A549 (cell line): Measurements from ENCODE around the gene CD82. TPM values are rescaled to one million over a fixed set of nuclear protein-coding genes. Genes with fewer than 3 reads are reported as not detected.

Experiments
- ATAC-seq, 2 experiments: fragments of 200-7000 bp in 1 of 2; fragments of >200 bp in 1 of 2; cut with Nextera tagmentation in 1 of 2; cut with Tn5 transposase in 1 of 2; 3 replicates each; pipeline versions ENCODE4 v1.8.0 to v1.9.1; 2018 to 2020; ENCODE audit warnings: mild to moderate bottlenecking in 1 of 2, moderate library complexity in 1 of 2
- CTCF ChIA-PET: fragments of 300-600 bp; sonication (Branson Sonifier 250); formaldehyde crosslinking; extraction: SDS; loops from one replicate; lab custom pipeline; 2021; ENCODE audit warnings: antibody characterized with exemption, inconsistent platforms; lab: Yijun Ruan, JAX
- POLR2A ChIA-PET: fragments of 350-600 bp; formaldehyde crosslinking; extraction: SDS; loops from one replicate; lab custom pipeline; 2021; ENCODE audit warnings: antibody characterized with exemption, inconsistent platforms; lab: Yijun Ruan, JAX
- DNase-seq, 2 experiments: peaks; one replicate each; pipeline versions ENCODE4 v3.0.0 to v3.0.0-alpha.2; 2011 to 2016; ENCODE audit warnings: low read depth in 1 of 2, low spot score in 1 of 2
- FAIRE-seq: peaks from 2 replicates; lab custom pipeline; 2011; peaks lifted over from hg19 to GRCh38; lab: Jason Lieb, UNC
- H3K27ac ChIP-seq, 2 experiments: fragments of >200 bp; sonication (Bioruptor Twin); formaldehyde crosslinking; 3 replicates each; pipeline ENCODE4 v1.5.1; 2016 to 2017
- H3K4me1 ChIP-seq: fragments of >200 bp; sonication (Bioruptor Twin); formaldehyde crosslinking; 3 replicates; pipeline ENCODE4 v1.6.1; 2016
- H3K4me2 ChIP-seq: fragments of >200 bp; sonication (Bioruptor Twin); formaldehyde crosslinking; 3 replicates; pipeline ENCODE4 v1.6.1; 2016
- H3K4me3 ChIP-seq: fragments of >200 bp; sonication (Bioruptor Twin); formaldehyde crosslinking; 3 replicates; pipeline ENCODE4 v1.5.1; 2016
- H3K9me3 ChIP-seq: fragments of >200 bp; sonication (Bioruptor Twin); formaldehyde crosslinking; 3 replicates; pipeline ENCODE4 v1.6.1; 2016
- CBX2 ChIP-seq: fragments of 200-600 bp; sonication (generic); IDR thresholded peaks from 2 replicates; pipeline ENCODE4 v1.6.1; 2016; ENCODE audit warnings: low read depth, mild to moderate bottlenecking, borderline replicate concordance
- EP300 ChIP-seq, 2 experiments: fragments of >200 bp; sonication (Bioruptor Twin); formaldehyde crosslinking; IDR thresholded peaks; 2 replicates in 1 of 2; 3 replicates in 1 of 2; pipeline ENCODE4 v1.6.1; 2016 to 2017
- FOSB ChIP-seq: fragments of 250-450 bp; sonication (Bioruptor Pico); IDR thresholded peaks from 2 replicates; pipeline ENCODE4 v1.5.0; 2020; ENCODE audit warnings: mild to moderate bottlenecking, moderate library complexity
- FOSL2 ChIP-seq, 2 experiments: fragments of 450-650 bp in 1 of 2; fragments of >200 bp in 1 of 2; sonication (Bioruptor Twin) in 1 of 2; formaldehyde crosslinking; IDR thresholded peaks; 2 replicates each; pipeline versions ENCODE4 v1.5.0 to v1.6.1; 2016 to 2020; ENCODE audit warnings: mild to moderate bottlenecking in 1 of 2, moderate library complexity in 1 of 2
- HEYL ChIP-seq: fragments of 250-450 bp; sonication (Bioruptor Pico); IDR thresholded peaks from 2 replicates; pipeline ENCODE4 v1.8.0; 2021; ENCODE audit warnings: mild to moderate bottlenecking, moderate library complexity
- HOXB13 ChIP-seq: fragments of 250-450 bp; sonication (Bioruptor Pico); IDR thresholded peaks from 2 replicates; pipeline ENCODE4 v1.5.0; 2020; ENCODE audit warnings: low read depth, mild to moderate bottlenecking, moderate library complexity
- MAFK ChIP-seq: fragments of 450-650 bp; IDR thresholded peaks from 2 replicates; pipeline ENCODE4 v1.6.1; 2014; ENCODE audit not compliant: partially characterized antibody
- NPAS2 ChIP-seq: fragments of 250-450 bp; sonication (Bioruptor Pico); IDR thresholded peaks from 2 replicates; pipeline ENCODE4 v1.8.0; 2022; ENCODE audit warnings: mild to moderate bottlenecking, moderate library complexity, borderline replicate concordance
- PHF8 ChIP-seq: fragments of 200-600 bp; sonication (generic); IDR thresholded peaks from 2 replicates; pipeline ENCODE4 v1.6.1; 2016; ENCODE audit warnings: low read depth, mild to moderate bottlenecking, antibody characterized with exemption, moderate library complexity, borderline replicate concordance
- POLR2AphosphoS2 ChIP-seq: conservative IDR thresholded peaks from 2 replicates; pipeline ENCODE4 v1.6.1; 2012; ENCODE audit warnings: low read length, improper control_type of control experiment, inconsistent platforms
- RCOR1 ChIP-seq: fragments of 150-350 bp; IDR thresholded peaks from 2 replicates; pipeline ENCODE4 v1.6.1; 2014; ENCODE audit warnings: antibody characterized with exemption, low read length, low read depth
- SMC3 ChIP-seq: fragments of >200 bp; sonication (Bioruptor Twin); formaldehyde crosslinking; IDR thresholded peaks from 3 replicates; pipeline ENCODE4 v1.6.1; 2018; ENCODE audit warnings: inconsistent platforms
- TP53 ChIP-seq: fragments of 250-450 bp; sonication (Bioruptor Pico); IDR thresholded peaks from 2 replicates; pipeline ENCODE4 v1.5.0; 2021; ENCODE audit warnings: mild to moderate bottlenecking, moderate library complexity
- ZC3H11A ChIP-seq: fragments of 450-650 bp; IDR thresholded peaks from 2 replicates; pipeline ENCODE4 v1.6.1; 2014; ENCODE audit warnings: antibody characterized with exemption, mild to moderate bottlenecking
- ZFP36 ChIP-seq: fragments of 450-650 bp; IDR thresholded peaks from 2 replicates; pipeline ENCODE4 v1.6.1; 2014; ENCODE audit warnings: borderline replicate concordance; ENCODE audit not compliant: partially characterized antibody
- ZNF302 ChIP-seq: fragments of 250-450 bp; sonication (Bioruptor Pico); IDR thresholded peaks from 2 replicates; pipeline ENCODE4 v1.9.0; 2021; ENCODE audit warnings: inconsistent platforms, mild to moderate bottlenecking, moderate library complexity
- WGBS: methylation state at CpG from one replicate; pipeline ENCODE4 v1.1.6; 2017; ENCODE audit errors: missing lambda C conversion rate; 5-methylcytosine and 5-hydroxymethylcytosine counted together
- polyA plus RNA-seq, 4 experiments: library from polyadenylated mRNA; depleted of rRNA in 3 of 4; stranded (reverse); fragments of >200 nt; fragmentation: RNase III in 1 of 4; extraction: RNeasy Plus Mini Kit Qiagen cat#74134 plus additional on column Dnase treatment in 1 of 4; gene quantifications; 2 replicates in 3 of 4; 3 replicates in 1 of 4; pipeline ENCODE4 v1.2.3, GENCODE V29; 2011 to 2017
- TF ChIP-seq, protein P1 (sequence below): fragments of >200 bp; sonication (Bioruptor Twin); formaldehyde crosslinking; IDR thresholded peaks from 2 replicates; pipeline ENCODE4 v1.6.1; 2016
- TF ChIP-seq, protein P2 (sequence below): IDR thresholded peaks from 2 replicates; pipeline ENCODE4 v1.6.1; 2012; ENCODE audit warnings: low read depth, borderline replicate concordance
- TF ChIP-seq, protein P3 (sequence below): IDR thresholded peaks from 2 replicates; pipeline ENCODE4 v1.6.1; 2012
- TF ChIP-seq, protein P4 (sequence below): fragments of 250-450 bp; sonication (Bioruptor Pico); IDR thresholded peaks from 2 replicates; pipeline ENCODE4 v1.5.0; 2020; ENCODE audit warnings: low read depth, mild to moderate bottlenecking, moderate library complexity
- TF ChIP-seq, protein P5 (sequence below): fragments of >200 bp; sonication (Bioruptor Twin); formaldehyde crosslinking; IDR thresholded peaks from 3 replicates; pipeline ENCODE4 v1.5.1; 2016

CD82 gene
- polyA plus RNA-seq, 2 of the 4 experiments (the other 2 are of a cell fraction): 2.8 to 3.2 TPM

DNA sequence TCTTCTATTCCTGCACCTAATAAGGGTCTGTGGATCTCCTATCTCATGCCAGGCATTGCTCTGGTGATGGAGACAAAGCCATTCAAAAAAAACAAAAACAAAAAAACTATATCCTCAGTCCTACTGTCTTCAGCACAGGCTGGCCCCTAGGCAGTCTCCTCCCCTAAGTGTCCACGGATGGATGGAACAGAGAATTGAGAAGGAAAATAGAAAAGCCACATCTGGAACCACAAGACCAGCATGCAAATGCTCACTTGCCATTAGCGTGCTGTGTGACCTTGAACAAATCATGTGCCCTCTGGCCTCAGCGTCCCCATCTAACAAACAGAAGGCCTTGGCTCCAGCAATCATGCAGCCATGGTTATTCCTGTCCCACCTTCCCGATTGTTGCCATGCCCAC, 32.7 kb upstream of the CD82 start:
- no peaks in the 10 kb centered on the region for H3K9me3 ChIP-seq
- POLR2A ChIA-PET: no interaction called here
- peaks cover 16% of the 10 kb centered on the region; the same call in 2 of the 3 replicates for H3K4me1 ChIP-seq
- H3K4me3 ChIP-seq: no peak overlapping the region
- no peak for FAIRE-seq
- CTCF ChIA-PET: interaction anchor here (1.1 to 10.3 kb wide), 8 partner anchors 9 to 423 kb away, joined by 3 to 71 read pairs (median 5); no protein-coding TSS in a partner anchor
- 34% methylated on average over 4 of the region's 4 CpGs for WGBS
- no peak overlapping the region for H3K27ac ChIP-seq
- no peak for ATAC-seq
- TF ChIP-seq CBX2 (no peak), EP300 (IDR thresholded peaks at IDR 0.05) (no peak), RCOR1 (no peak)
- no peak for DNase-seq
- H3K4me2 ChIP-seq: no peak overlapping the region

DNA sequence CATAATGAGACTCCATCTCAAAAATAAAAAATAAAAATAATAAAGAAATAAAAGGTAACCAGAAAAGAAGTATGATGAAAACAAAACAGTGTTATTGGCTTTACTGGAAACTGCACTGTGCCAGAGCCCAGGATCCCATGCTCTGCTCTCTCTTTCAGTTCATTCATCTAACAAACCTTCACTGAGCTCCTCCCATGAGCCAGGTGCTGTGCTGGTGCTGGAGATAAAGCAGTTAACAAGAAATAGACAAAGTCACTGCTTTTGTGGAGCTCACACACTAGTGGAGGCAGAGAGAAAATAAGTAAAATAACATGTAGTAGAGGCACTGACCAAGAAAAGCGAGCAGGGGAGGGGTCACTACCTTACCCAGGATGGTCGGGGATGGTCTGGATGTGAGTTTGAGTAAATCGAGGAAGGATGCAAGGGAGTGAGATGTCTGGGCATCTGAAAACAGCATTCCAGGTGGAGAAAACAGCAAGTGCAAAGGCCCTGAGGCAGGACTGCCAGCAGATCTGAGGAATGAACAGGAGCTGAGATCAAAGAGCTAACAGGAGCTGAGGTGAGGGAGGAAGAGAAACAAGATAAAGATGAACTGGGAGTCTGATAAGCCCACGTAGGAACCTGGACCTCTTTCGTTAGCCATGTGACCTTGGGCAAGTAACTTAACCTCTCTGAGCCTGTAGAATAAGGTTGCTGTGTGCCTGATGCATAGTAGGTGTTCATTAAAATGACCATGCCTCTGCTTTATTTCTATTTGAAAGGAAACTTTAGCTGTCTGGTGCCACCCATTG, 31.3 kb upstream of the CD82 start:
- no peak overlapping the region for H3K4me2 ChIP-seq
- CTCF ChIA-PET: interaction anchor here (1.1 to 11.0 kb wide), 7 partner anchors 10 to 440 kb away, joined by 3 to 152 read pairs (median 14); partner anchors contain the start of gene EXT2
- ATAC-seq (no peak), DNase-seq (no peak), FAIRE-seq (no peak)
- WGBS: 33% methylated on average over 5 of the region's 5 CpGs
- H3K4me3 ChIP-seq: no peak overlapping the region
- no peak for TF ChIP-seq ZNF302 (CRISPR knock-in tag)
- TF ChIP-seq TP53: no peak
- no peak for TF ChIP-seq MAFK
- no peak for TF ChIP-seq FOSB
- TF ChIP-seq, protein P1, sequence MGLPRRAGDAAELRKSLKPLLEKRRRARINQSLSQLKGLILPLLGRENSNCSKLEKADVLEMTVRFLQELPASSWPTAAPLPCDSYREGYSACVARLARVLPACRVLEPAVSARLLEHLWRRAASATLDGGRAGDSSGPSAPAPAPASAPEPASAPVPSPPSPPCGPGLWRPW: no peak
- no peak for TF ChIP-seq HEYL (CRISPR knock-in tag)
- TF ChIP-seq ZC3H11A: no peak
- TF ChIP-seq, protein P2, sequence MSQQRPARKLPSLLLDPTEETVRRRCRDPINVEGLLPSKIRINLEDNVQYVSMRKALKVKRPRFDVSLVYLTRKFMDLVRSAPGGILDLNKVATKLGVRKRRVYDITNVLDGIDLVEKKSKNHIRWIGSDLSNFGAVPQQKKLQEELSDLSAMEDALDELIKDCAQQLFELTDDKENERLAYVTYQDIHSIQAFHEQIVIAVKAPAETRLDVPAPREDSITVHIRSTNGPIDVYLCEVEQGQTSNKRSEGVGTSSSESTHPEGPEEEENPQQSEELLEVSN: no peak
- TF ChIP-seq POLR2AphosphoS2: no peak
- TF ChIP-seq, protein P3, sequence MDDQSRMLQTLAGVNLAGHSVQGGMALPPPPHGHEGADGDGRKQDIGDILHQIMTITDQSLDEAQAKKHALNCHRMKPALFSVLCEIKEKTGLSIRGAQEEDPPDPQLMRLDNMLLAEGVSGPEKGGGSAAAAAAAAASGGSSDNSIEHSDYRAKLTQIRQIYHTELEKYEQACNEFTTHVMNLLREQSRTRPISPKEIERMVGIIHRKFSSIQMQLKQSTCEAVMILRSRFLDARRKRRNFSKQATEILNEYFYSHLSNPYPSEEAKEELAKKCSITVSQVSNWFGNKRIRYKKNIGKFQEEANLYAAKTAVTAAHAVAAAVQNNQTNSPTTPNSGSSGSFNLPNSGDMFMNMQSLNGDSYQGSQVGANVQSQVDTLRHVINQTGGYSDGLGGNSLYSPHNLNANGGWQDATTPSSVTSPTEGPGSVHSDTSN: no peak
- TF ChIP-seq, protein P4, sequence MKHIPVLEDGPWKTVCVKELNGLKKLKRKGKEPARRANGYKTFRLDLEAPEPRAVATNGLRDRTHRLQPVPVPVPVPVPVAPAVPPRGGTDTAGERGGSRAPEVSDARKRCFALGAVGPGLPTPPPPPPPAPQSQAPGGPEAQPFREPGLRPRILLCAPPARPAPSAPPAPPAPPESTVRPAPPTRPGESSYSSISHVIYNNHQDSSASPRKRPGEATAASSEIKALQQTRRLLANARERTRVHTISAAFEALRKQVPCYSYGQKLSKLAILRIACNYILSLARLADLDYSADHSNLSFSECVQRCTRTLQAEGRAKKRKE (CRISPR knock-in tag): no peak
- no peak for TF ChIP-seq SMC3
- no peak for TF ChIP-seq ZFP36
- TF ChIP-seq, protein P5, sequence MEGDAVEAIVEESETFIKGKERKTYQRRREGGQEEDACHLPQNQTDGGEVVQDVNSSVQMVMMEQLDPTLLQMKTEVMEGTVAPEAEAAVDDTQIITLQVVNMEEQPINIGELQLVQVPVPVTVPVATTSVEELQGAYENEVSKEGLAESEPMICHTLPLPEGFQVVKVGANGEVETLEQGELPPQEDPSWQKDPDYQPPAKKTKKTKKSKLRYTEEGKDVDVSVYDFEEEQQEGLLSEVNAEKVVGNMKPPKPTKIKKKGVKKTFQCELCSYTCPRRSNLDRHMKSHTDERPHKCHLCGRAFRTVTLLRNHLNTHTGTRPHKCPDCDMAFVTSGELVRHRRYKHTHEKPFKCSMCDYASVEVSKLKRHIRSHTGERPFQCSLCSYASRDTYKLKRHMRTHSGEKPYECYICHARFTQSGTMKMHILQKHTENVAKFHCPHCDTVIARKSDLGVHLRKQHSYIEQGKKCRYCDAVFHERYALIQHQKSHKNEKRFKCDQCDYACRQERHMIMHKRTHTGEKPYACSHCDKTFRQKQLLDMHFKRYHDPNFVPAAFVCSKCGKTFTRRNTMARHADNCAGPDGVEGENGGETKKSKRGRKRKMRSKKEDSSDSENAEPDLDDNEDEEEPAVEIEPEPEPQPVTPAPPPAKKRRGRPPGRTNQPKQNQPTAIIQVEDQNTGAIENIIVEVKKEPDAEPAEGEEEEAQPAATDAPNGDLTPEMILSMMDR: no peak
- TF ChIP-seq NPAS2 (CRISPR knock-in tag): no peak
- TF ChIP-seq HOXB13 (CRISPR knock-in tag): no peak
- no peak for TF ChIP-seq FOSL2 (IDR thresholded peaks at IDR 0.05)
- TF ChIP-seq FOSL2 (CRISPR knock-in tag; IDR thresholded peaks at IDR 0.05): no peak
- no peak for TF ChIP-seq PHF8
- no peak overlapping the region for H3K27ac ChIP-seq
- peaks cover 9% of the 10 kb centered on the region; the same call in 2 of the 3 replicates for H3K4me1 ChIP-seq
- no peaks in the 10 kb centered on the region for H3K9me3 ChIP-seq
- POLR2A ChIA-PET: no interaction called here
